AG09309 (cell line): ENCODE data around the gene GJB6.

Source experiments
- DNase-seq: peaks from one replicate; pipeline ENCODE4 v3.0.0-alpha.2; 2010; ENCODE audit warnings: low read depth
- H3K4me3 ChIP-seq: 2 replicates; pipeline ENCODE4 v1.5.1; 2011; ENCODE audit warnings: mild to moderate bottlenecking, low read depth, low read length, moderate library complexity; ENCODE audit not compliant: control insufficient read depth
- TF ChIP-seq, protein P1 (sequence below): IDR thresholded peaks from 2 replicates; pipeline ENCODE4 v1.5.1; 2011; ENCODE audit warnings: mild to moderate bottlenecking, low read depth, low read length, inconsistent platforms; ENCODE audit not compliant: insufficient read depth, control insufficient read depth; ENCODE audit errors: missing control alignments

The GJB6 gene

DNA sequence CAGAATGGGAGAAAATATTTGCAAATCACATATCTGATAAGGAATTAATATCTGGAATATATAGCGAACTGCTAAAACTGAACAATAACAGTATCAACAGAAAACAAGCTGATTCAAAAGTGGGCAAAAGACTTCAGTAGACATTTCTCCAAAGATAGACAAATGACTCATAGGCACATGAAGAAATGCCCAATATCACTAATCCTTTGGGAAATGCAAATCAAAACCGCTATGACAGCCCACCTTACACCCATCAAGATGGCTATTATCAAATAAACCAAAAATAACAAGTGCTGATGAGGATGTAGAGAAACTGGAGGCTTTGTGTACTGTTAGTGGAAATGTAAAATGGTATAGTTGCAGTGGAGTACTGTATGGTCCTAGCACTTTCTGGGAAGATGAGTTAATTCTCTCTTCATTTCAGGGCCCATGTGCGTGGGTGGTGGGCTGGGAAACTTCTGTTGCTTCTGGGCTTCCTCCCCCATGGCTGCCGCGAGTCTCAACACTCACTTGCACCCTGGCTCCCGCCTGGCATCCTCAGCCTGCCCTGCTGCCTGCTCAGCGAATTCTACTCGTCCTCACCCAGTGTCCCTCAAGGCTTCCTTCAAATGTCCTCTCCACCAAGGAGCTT lies 58.9 kb downstream of the GJB6 start:
- no peak overlapping the region for H3K4me3 ChIP-seq
- TF ChIP-seq, protein P1, sequence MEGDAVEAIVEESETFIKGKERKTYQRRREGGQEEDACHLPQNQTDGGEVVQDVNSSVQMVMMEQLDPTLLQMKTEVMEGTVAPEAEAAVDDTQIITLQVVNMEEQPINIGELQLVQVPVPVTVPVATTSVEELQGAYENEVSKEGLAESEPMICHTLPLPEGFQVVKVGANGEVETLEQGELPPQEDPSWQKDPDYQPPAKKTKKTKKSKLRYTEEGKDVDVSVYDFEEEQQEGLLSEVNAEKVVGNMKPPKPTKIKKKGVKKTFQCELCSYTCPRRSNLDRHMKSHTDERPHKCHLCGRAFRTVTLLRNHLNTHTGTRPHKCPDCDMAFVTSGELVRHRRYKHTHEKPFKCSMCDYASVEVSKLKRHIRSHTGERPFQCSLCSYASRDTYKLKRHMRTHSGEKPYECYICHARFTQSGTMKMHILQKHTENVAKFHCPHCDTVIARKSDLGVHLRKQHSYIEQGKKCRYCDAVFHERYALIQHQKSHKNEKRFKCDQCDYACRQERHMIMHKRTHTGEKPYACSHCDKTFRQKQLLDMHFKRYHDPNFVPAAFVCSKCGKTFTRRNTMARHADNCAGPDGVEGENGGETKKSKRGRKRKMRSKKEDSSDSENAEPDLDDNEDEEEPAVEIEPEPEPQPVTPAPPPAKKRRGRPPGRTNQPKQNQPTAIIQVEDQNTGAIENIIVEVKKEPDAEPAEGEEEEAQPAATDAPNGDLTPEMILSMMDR: no peak
- no peak for DNase-seq
